HepG2 (cell line): ENCODE measurements around the gene AKR1B15. TPM values are rescaled to one million over a fixed set of nuclear protein-coding genes. Genes with fewer than 3 reads are reported as not detected.

Experiments used
- ARID2 ChIP-seq: sonication (generic); formaldehyde crosslinking; IDR thresholded peaks from 2 replicates; pipeline ENCODE4 v1.8.1; 2022; ENCODE audit warnings: mild to moderate bottlenecking, missing genetic modification reagents, borderline replicate concordance
- ATF7 ChIP-seq, 2 experiments: fragments of 450-650 bp in 1 of 2; sonication (generic) in 1 of 2; formaldehyde crosslinking in 1 of 2; IDR thresholded peaks; 2 replicates each; pipeline versions ENCODE4 v1.4.0 to v1.6.1; 2016 to 2020; ENCODE audit warnings: antibody characterized with exemption in 1 of 2, mild to moderate bottlenecking in 1 of 2, missing genetic modification reagents in 1 of 2
- CHD2 ChIP-seq: IDR thresholded peaks from 2 replicates; pipeline ENCODE4 v1.6.1; 2011; ENCODE audit warnings: low read depth, low read length, improper control_type of control experiment
- HDAC2 ChIP-seq: sonication (generic); formaldehyde crosslinking; IDR thresholded peaks from 2 replicates; pipeline ENCODE4 v1.4.0; 2020; ENCODE audit warnings: missing genetic modification reagents
- IRF9 ChIP-seq: sonication (generic); formaldehyde crosslinking; IDR thresholded peaks from 2 replicates; pipeline ENCODE4 v1.8.0; 2022; ENCODE audit warnings: missing genetic modification reagents, mild to moderate bottlenecking, borderline replicate concordance
- MAF1 ChIP-seq: sonication (generic); formaldehyde crosslinking; IDR thresholded peaks from 2 replicates; pipeline ENCODE4 v1.5.0; 2020; ENCODE audit warnings: missing genetic modification reagents, borderline replicate concordance
- MNT ChIP-seq: fragments of 450-650 bp; IDR thresholded peaks from 2 replicates; pipeline ENCODE4 v1.6.1; 2016
- NCOA5 ChIP-seq: sonication (generic); formaldehyde crosslinking; IDR thresholded peaks from 2 replicates; pipeline ENCODE4 v1.4.0; 2020; ENCODE audit warnings: missing genetic modification reagents
- ONECUT2 ChIP-seq: sonication (generic); formaldehyde crosslinking; IDR thresholded peaks from 2 replicates; pipeline ENCODE4 v1.4.0; 2020; ENCODE audit warnings: missing genetic modification reagents
- THYN1 ChIP-seq: sonication (generic); formaldehyde crosslinking; IDR thresholded peaks from 2 replicates; pipeline ENCODE4 v1.8.1; 2023; ENCODE audit warnings: low read depth, mild to moderate bottlenecking, moderate library complexity, missing genetic modification reagents, borderline replicate concordance
- U2AF1 ChIP-seq: fragments of 200-400 bp; formaldehyde crosslinking; optimal IDR thresholded peaks from 2 replicates; pipeline ENCODE3; 2017; ENCODE audit warnings: mild to moderate bottlenecking, low read depth, low read length
- YEATS2 ChIP-seq: sonication (generic); formaldehyde crosslinking; IDR thresholded peaks from 2 replicates; pipeline ENCODE4 v1.4.0; 2020; ENCODE audit warnings: missing genetic modification reagents, borderline replicate concordance
- ZFX ChIP-seq: sonication (generic); formaldehyde crosslinking; IDR thresholded peaks from 2 replicates; pipeline ENCODE4 v1.4.0; 2020; ENCODE audit warnings: mild to moderate bottlenecking, low read depth, missing genetic modification reagents, moderate library complexity
- ZNF652 ChIP-seq: IDR thresholded peaks from 2 replicates; pipeline ENCODE4 v1.6.1; 2016; ENCODE audit warnings: low read depth, borderline replicate concordance
- ZNF777 ChIP-seq: sonication (generic); formaldehyde crosslinking; IDR thresholded peaks from 2 replicates; pipeline ENCODE4 v1.4.0; 2020; ENCODE audit warnings: missing genetic modification reagents
- ZSCAN30 ChIP-seq: sonication (generic); formaldehyde crosslinking; IDR thresholded peaks from 2 replicates; pipeline ENCODE4 v1.5.0; 2020; ENCODE audit warnings: mild to moderate bottlenecking, missing genetic modification reagents
- ZSCAN9 ChIP-seq: IDR thresholded peaks from 2 replicates; pipeline ENCODE4 v1.6.1; 2016; ENCODE audit warnings: borderline replicate concordance
- polyA plus RNA-seq, 8 experiments: library from polyadenylated mRNA; depleted of rRNA in 3 of 8; stranded (reverse) in 7 of 8; unstranded in 1 of 8; fragments of >200 nt; fragmentation: Illumina TruSeq in 4 of 8; extraction: Trizol in 4 of 8; gene quantifications; 2 replicates each; pipeline versions ENCODE4 v1.2.1 to v1.2.3, GENCODE V29; 2011 to 2016; ENCODE audit warnings: low read depth in 4 of 8, missing spikeins in 1 of 8, mixed read lengths in 1 of 8; ENCODE audit not compliant: insufficient read depth in 1 of 8
- total RNA-seq, 5 experiments: library from RNA; depleted of rRNA; stranded (reverse); fragments of >200 nt; fragmentation: Illumina TruSeq; extraction: Trizol; gene quantifications; 2 replicates each; pipeline ENCODE4 v1.2.3, GENCODE V29; 2016; ENCODE audit warnings: low read depth in 1 of 5
- TF ChIP-seq, protein P1 (sequence below): sonication (generic); formaldehyde crosslinking; IDR thresholded peaks from 2 replicates; pipeline ENCODE4 v1.5.1; 2020; ENCODE audit warnings: missing genetic modification reagents, mild to moderate bottlenecking, borderline replicate concordance
- TF ChIP-seq, protein P2 (sequence below): sonication (generic); formaldehyde crosslinking; IDR thresholded peaks from 2 replicates; pipeline ENCODE4 v1.5.0; 2020; ENCODE audit warnings: missing genetic modification reagents
- TF ChIP-seq, protein P3 (sequence below): sonication (generic); IDR thresholded peaks from 2 replicates; pipeline ENCODE4 v1.6.1; 2016; ENCODE audit warnings: low read depth, borderline replicate concordance

AKR1B15 gene
- total and polyA plus RNA-seq, 2 of the 13 experiments (the other 11 are each of a cell fraction or from before 2014, with no cell fraction given): 0.77 TPM; not detected in 1

DNA sequence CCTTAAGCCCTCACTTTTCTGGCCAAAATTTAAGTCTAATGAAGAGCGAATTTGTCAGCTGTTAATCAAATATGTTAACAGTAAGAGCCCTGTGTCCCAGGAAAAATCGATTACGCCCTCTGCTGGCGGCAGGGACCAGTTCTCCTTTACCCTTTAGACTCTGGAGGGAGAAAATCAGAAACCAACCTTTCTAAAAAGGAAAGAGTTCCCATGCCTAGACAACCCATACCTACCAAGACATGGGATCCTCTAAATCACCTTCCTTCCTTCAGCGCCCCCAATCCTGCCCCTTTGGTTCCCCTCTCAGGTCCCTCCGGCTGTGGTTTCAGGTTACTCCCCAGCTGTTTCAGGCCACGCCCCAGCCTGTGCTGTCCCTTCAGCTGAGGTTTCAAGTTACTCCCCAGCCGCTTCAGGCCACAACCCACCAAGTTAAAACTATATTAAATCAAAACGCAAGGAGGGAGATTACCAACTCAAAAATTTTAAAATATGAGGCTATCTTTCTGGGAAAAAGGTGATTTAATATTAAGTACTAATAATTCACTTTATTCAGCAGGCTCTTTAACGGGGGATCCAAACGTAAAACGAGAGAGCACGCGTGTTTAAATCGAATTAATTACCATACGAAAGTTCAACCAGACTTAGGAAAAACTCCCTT, 1.4 kb upstream of the AKR1B15 start (continued):
- no peak for TF ChIP-seq ATF7 (IDR thresholded peaks at IDR 0.05)
- no peak for TF ChIP-seq ATF7 (CRISPR knock-in tag; IDR thresholded peaks at IDR 0.05)
- no peak for TF ChIP-seq CHD2
- no peak for TF ChIP-seq IRF9 (CRISPR knock-in tag)
- TF ChIP-seq, protein P1, sequence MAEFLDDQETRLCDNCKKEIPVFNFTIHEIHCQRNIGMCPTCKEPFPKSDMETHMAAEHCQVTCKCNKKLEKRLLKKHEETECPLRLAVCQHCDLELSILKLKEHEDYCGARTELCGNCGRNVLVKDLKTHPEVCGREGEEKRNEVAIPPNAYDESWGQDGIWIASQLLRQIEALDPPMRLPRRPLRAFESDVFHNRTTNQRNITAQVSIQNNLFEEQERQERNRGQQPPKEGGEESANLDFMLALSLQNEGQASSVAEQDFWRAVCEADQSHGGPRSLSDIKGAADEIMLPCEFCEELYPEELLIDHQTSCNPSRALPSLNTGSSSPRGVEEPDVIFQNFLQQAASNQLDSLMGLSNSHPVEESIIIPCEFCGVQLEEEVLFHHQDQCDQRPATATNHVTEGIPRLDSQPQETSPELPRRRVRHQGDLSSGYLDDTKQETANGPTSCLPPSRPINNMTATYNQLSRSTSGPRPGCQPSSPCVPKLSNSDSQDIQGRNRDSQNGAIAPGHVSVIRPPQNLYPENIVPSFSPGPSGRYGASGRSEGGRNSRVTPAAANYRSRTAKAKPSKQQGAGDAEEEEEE (CRISPR knock-in tag): no peak
- no peak for TF ChIP-seq ZSCAN30 (CRISPR knock-in tag)
- no peak for TF ChIP-seq ZNF777 (CRISPR knock-in tag)
- no peak for TF ChIP-seq ZSCAN9 (CRISPR knock-in tag)
- TF ChIP-seq ARID2 (CRISPR knock-in tag): no peak
- 0 out of 2 replicates have a peak, but pooled peaks have one; percentile 60 for TF ChIP-seq ONECUT2 (CRISPR knock-in tag)
- TF ChIP-seq, protein P2, sequence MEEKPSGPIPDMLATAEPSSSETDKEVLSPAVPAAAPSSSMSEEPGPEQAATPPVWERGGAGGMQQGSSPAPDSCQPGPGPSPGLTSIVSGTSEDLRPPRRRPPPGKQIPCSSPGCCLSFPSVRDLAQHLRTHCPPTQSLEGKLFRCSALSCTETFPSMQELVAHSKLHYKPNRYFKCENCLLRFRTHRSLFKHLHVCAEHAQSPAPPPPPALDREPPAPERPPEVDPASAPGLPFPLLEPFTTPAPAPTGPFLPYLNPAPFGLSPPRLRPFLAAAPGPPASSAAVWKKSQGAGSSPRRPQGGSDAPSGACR (CRISPR knock-in tag): no peak
- TF ChIP-seq ZFX: no peak
- TF ChIP-seq U2AF1: no peak
- TF ChIP-seq, protein P3, sequence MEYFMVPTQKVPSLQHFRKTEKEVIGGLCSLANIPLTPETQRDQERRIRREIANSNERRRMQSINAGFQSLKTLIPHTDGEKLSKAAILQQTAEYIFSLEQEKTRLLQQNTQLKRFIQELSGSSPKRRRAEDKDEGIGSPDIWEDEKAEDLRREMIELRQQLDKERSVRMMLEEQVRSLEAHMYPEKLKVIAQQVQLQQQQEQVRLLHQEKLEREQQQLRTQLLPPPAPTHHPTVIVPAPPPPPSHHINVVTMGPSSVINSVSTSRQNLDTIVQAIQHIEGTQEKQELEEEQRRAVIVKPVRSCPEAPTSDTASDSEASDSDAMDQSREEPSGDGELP: peak; percentile 96
- no peak for TF ChIP-seq THYN1 (CRISPR knock-in tag)
- no peak for TF ChIP-seq YEATS2 (CRISPR knock-in tag)
- no peak for TF ChIP-seq HDAC2
- TF ChIP-seq MNT: no peak
- no peak for TF ChIP-seq MAF1 (CRISPR knock-in tag)
- TF ChIP-seq NCOA5: no peak
- TF ChIP-seq ZNF652 (CRISPR knock-in tag): peak; percentile 63; the same call in 1 of the 2 replicates
